PC-3 (cell line): Measurements from ENCODE around the gene DNAJC10. TPM values are rescaled to one million over a fixed set of nuclear protein-coding genes. Genes with fewer than 3 reads are reported as not detected.

Source experiments
- ATAC-seq: fragments of 200-7000 bp; cut with Tn5 transposase; 2 replicates; pipeline ENCODE4 v1.9.1; 2020; ENCODE audit warnings: mild to moderate bottlenecking, moderate library complexity
- BruUV-seq: library from RNA; stranded (reverse); fragments of 400-500 nt; replicated peaks from 2 replicates; lab custom pipeline; 2021; lab: Mats Ljungman, UMichigan
- CTCF ChIA-PET: fragments of 300-600 bp; sonication (Branson Sonifier 250); formaldehyde crosslinking; loops from one replicate; lab custom pipeline; 2022; ENCODE audit warnings: antibody characterized with exemption; lab: Charles Lee
- POLR2A ChIA-PET: fragments of 300-600 bp; sonication (Branson Sonifier 250); formaldehyde crosslinking; loops from one replicate; lab custom pipeline; 2022; ENCODE audit warnings: antibody characterized with exemption; ENCODE audit not compliant: unreplicated experiment; lab: Charles Lee
- DNase-seq: peaks from one replicate; pipeline ENCODE4 v3.0.0-alpha.2; 2015
- H2AFZ ChIP-seq: fragments of 300-600 bp; sonication (generic); 2 replicates; pipeline ENCODE4 v1.6.0; 2016; ENCODE audit warnings: antibody characterized with exemption, low read length
- H3F3A ChIP-seq: fragments of 300-600 bp; sonication (generic); one replicate; pipeline ENCODE4 v1.6.0; 2017; ENCODE audit warnings: antibody characterized with exemption, low read length, control low read depth, mild to moderate bottlenecking; ENCODE audit not compliant: unreplicated experiment
- H3K27ac ChIP-seq: fragments of 300-600 bp; sonication (generic); 2 replicates; pipeline ENCODE4 v1.5.1; 2016; ENCODE audit warnings: mild to moderate bottlenecking, low read length
- H3K27me3 ChIP-seq: fragments of 300-600 bp; sonication (generic); 2 replicates; pipeline ENCODE4 v1.6.1; 2016; ENCODE audit warnings: low read length, mixed read lengths
- H3K36me3 ChIP-seq: fragments of 300-600 bp; sonication (generic); 2 replicates; pipeline ENCODE4 v1.6.1; 2016; ENCODE audit warnings: low read depth, mixed run types, low read length, mixed read lengths
- H3K4me1 ChIP-seq: fragments of 300-600 bp; sonication (generic); 2 replicates; pipeline ENCODE4 v1.5.1; 2016; ENCODE audit warnings: low read length; ENCODE audit not compliant: insufficient read depth
- H3K4me2 ChIP-seq: fragments of 300-600 bp; sonication (generic); 2 replicates; pipeline ENCODE4 v1.6.0; 2016; ENCODE audit warnings: low read length
- H3K4me3 ChIP-seq: fragments of 300-600 bp; sonication (generic); 2 replicates; pipeline ENCODE4 v1.5.1; 2016; ENCODE audit warnings: mild to moderate bottlenecking, low read length, mixed read lengths
- H3K79me2 ChIP-seq: fragments of 300-600 bp; sonication (generic); 2 replicates; pipeline ENCODE4 v1.6.1; 2017; ENCODE audit warnings: low read length, mixed read lengths
- H3K9ac ChIP-seq: fragments of 300-600 bp; sonication (generic); 2 replicates; pipeline ENCODE4 v1.6.0; 2016; ENCODE audit warnings: mild to moderate bottlenecking, low read length
- H3K9me2 ChIP-seq: fragments of 300-600 bp; sonication (generic); replicated peaks from 2 replicates; pipeline ENCODE4 v1.6.1; 2016; ENCODE audit warnings: mixed run types, low read length, mixed read lengths
- H3K9me3 ChIP-seq: fragments of 300-600 bp; sonication (generic); 2 replicates; pipeline ENCODE4 v1.6.1; 2016; ENCODE audit warnings: low read length, mixed read lengths
- H4K20me1 ChIP-seq: fragments of 300-600 bp; sonication (generic); 2 replicates; pipeline ENCODE4 v1.6.1; 2016; ENCODE audit warnings: low read length, mixed read lengths
- EZH2 ChIP-seq: fragments of 300-600 bp; sonication (generic); IDR thresholded peaks from one replicate; pipeline ENCODE4 v1.6.1; 2017; ENCODE audit warnings: antibody characterized with exemption, mild to moderate bottlenecking, low read length; ENCODE audit not compliant: unreplicated experiment
- EZH2phosphoT487 ChIP-seq: fragments of 300-600 bp; sonication (generic); IDR thresholded peaks from 2 replicates; pipeline ENCODE4 v1.6.1; 2018; ENCODE audit warnings: mild to moderate bottlenecking, antibody characterized with exemption, low read length, borderline replicate concordance
- intact Hi-C: fragments of 100-400 bp; cut with micrococcal nuclease; formaldehyde crosslinking; loops from 2 replicates; pipeline ENCODE4 v1.9.0; 2023
- total RNA-seq: library from RNA; depleted of rRNA; stranded (reverse); fragments of >200 nt; gene quantifications from 2 replicates; pipeline ENCODE4 v1.2.3, GENCODE V29; 2014; rRNA removed
- TF ChIP-seq, protein P1 (sequence below): fragments of 300-600 bp; sonication (generic); conservative IDR thresholded peaks from 2 replicates; pipeline ENCODE4 v1.5.1; 2017; ENCODE audit warnings: antibody characterized with exemption, low read depth, mild to moderate bottlenecking, low read length

The DNAJC10 gene
- total RNA-seq, 1 experiment from 2014 or later: 62.9 TPM

- no peaks in the 10 kb centered on the region for H3F3A ChIP-seq
- ChIA-PET CTCF (no interaction called here), POLR2A (no interaction called here)
- ATAC-seq (no peak), DNase-seq (no peak)
- BruUV-seq: no TSS peak
- H3K9me3 ChIP-seq: no peaks in the 10 kb centered on the region
- peaks cover 49% of the 10 kb centered on the region for H3K27me3 ChIP-seq
- no peaks in the 10 kb centered on the region for H3K36me3 ChIP-seq
- no peaks in the 10 kb centered on the region for H3K4me1 ChIP-seq
- no peak overlapping the region for H3K4me3 ChIP-seq
- no peak overlapping the region for H3K27ac ChIP-seq
- no peaks in the 10 kb centered on the region for H4K20me1 ChIP-seq
- intact Hi-C loops: no loop called here
- H3K4me2 ChIP-seq: no peak overlapping the region
- no peak overlapping the region for H3K9ac ChIP-seq
- no peaks in the 10 kb centered on the region for H3K79me2 ChIP-seq
- TF ChIP-seq, protein P1, sequence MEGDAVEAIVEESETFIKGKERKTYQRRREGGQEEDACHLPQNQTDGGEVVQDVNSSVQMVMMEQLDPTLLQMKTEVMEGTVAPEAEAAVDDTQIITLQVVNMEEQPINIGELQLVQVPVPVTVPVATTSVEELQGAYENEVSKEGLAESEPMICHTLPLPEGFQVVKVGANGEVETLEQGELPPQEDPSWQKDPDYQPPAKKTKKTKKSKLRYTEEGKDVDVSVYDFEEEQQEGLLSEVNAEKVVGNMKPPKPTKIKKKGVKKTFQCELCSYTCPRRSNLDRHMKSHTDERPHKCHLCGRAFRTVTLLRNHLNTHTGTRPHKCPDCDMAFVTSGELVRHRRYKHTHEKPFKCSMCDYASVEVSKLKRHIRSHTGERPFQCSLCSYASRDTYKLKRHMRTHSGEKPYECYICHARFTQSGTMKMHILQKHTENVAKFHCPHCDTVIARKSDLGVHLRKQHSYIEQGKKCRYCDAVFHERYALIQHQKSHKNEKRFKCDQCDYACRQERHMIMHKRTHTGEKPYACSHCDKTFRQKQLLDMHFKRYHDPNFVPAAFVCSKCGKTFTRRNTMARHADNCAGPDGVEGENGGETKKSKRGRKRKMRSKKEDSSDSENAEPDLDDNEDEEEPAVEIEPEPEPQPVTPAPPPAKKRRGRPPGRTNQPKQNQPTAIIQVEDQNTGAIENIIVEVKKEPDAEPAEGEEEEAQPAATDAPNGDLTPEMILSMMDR: no peak
- no peak for TF ChIP-seq EZH2
- no peak for TF ChIP-seq EZH2phosphoT487
- H3K9me2 ChIP-seq: no peaks in the 10 kb centered on the region
- H2AFZ ChIP-seq: no peak overlapping the region
Measured at GRCh38 chr2:182834293-182834692, 118.2 kb downstream of the DNAJC10 start.

DNA sequence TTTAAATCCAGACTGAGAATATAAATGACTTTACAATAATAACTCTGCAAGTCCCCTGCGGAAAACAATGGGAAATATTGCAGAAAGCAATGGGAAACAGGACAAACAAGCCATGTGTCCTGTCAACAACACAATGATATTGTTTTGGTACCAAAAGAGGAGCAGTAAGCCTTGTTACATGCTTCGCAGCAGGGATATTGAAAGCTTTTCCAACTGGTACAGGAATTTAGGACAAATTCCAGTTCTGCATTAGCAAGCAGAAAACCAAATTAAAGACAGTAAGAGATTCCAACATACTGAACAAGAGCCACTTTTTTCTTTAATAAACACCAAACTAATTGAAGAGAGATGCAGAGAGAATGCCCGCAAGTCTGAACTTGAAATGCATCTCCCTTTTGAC, 120.4 kb downstream of the DNAJC10 start:
- ATAC-seq (no peak), DNase-seq (no peak)
- TF ChIP-seq EZH2: no peak
- TF ChIP-seq EZH2phosphoT487: no peak
- TF ChIP-seq, protein P1: no peak
- Histone ChIP-seq H3K79me2 (no peaks in the 10 kb centered on the region), H3K4me1 (no peaks in the 10 kb centered on the region), H3K4me3 (no peak overlapping the region), H3F3A (no peaks in the 10 kb centered on the region), H3K4me2 (no peak overlapping the region), H3K27me3 (peaks cover 68% of the 10 kb centered on the region), H4K20me1 (no peaks in the 10 kb centered on the region), H3K9me3 (no peaks in the 10 kb centered on the region), H3K9me2 (no peaks in the 10 kb centered on the region), H3K36me3 (no peaks in the 10 kb centered on the region), H2AFZ (no peak overlapping the region), H3K9ac (no peak overlapping the region), H3K27ac (no peak overlapping the region)
- ChIA-PET CTCF (no interaction called here), POLR2A (no interaction called here)
- intact Hi-C loops: no loop called here
- BruUV-seq: no TSS peak

Other genes with a start within 250 kb of the DNAJC10 start
- gene FRZB, start 150.4 kb downstream of the DNAJC10 start, total RNA-seq: 0.11 and 0.46 TPM in 2 replicates